ENCODE results near the gene DGKB. TPM values are rescaled to one million over a fixed set of nuclear protein-coding genes. Genes with fewer than 3 reads are reported as not detected.

The DGKB gene
- total RNA-seq, 1 experiment from 2014 or later: not detected

DNA sequence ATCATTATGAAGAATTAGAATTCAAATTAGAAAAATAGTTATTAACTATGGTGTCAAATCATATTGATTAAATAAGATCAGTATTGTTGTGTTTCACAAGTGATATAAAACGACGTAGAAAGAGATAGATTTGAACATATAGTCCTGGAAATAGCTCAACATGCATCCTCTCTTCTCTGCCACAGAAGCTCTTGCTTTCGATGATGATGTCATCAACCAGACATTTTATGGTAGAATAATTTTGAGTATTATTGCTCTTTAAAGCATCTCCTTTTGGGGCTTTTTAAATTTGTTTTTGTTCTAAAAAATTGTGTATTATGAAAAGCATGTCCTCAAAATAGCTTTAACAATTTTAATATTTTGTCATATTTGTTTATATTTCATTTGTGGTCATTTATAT, 95.0 kb downstream of the DGKB start:
- no peaks in the 10 kb centered on the region for H3K9me3 ChIP-seq (ENCODE audit: low read depth, low read length, poor library complexity, severe bottlenecking)
- H3K27ac ChIP-seq (ENCODE audit: low read depth, low read length, poor library complexity, severe bottlenecking): no peak overlapping the region
- no peak overlapping the region for H3K4me3 ChIP-seq (ENCODE audit: low read depth, low read length, poor library complexity, severe bottlenecking)
- no TSS peak for BruUV-seq (replicated peaks)
- ChIA-PET CTCF (no interaction called here), POLR2A (ENCODE audit: low non-redundant PET) (no interaction called here)
- H3K4me1 ChIP-seq (ENCODE audit: insufficient read depth, low read length, poor library complexity, severe bottlenecking): no peaks in the 10 kb centered on the region
- no peaks in the 10 kb centered on the region for H3K36me3 ChIP-seq (ENCODE audit: insufficient read depth, low read length, poor library complexity, severe bottlenecking)
- intact Hi-C loops (cut with micrococcal nuclease; ENCODE audit: unreplicated experiment): no loop called here
- H3K27me3 ChIP-seq (replicated peaks; ENCODE audit: insufficient read depth, low read depth, low read length, poor library complexity): no peaks in the 10 kb centered on the region
- DNase-seq (ENCODE audit: low spot score): no peak
- TF ChIP-seq CTCF (conservative IDR thresholded peaks at IDR 0.05; ENCODE audit: low read depth, low read length) (no peak), EZH2 (IDR thresholded peaks at IDR 0.05; ENCODE audit: borderline replicate concordance, low read depth, low read length, poor library complexity, severe bottlenecking) (no peak)

DNA sequence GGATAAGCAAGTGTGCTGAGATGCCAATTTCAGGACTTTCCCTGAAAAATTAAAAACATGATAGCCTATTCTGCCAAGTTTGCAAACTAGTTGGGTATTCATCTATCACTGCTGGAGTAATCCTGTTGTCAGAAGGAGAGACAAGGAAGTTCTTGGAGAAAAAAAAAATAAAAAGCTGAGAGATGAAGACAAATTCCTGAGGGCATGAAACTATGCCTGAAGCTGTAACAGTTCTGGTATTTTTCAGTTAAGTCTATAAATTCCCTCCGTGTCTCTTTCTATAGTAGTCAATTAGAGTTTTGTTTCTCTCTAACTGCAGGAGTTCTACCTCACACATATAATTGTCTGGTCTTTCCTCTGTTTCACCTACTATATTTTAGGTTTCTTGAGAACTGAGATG, 95.7 kb downstream of the DGKB start:
- BruUV-seq (replicated peaks): no TSS peak
- TF ChIP-seq EZH2 (IDR thresholded peaks at IDR 0.05; ENCODE audit: borderline replicate concordance, low read depth, low read length, poor library complexity, severe bottlenecking): no peak
- TF ChIP-seq CTCF (conservative IDR thresholded peaks at IDR 0.05; ENCODE audit: low read depth, low read length): no peak
- intact Hi-C loops (cut with micrococcal nuclease; ENCODE audit: unreplicated experiment): no loop called here
- Histone ChIP-seq H3K27ac (ENCODE audit: low read depth, low read length, poor library complexity, severe bottlenecking) (no peak overlapping the region), H3K4me1 (ENCODE audit: insufficient read depth, low read length, poor library complexity, severe bottlenecking) (no peaks in the 10 kb centered on the region), H3K27me3 (replicated peaks; ENCODE audit: insufficient read depth, low read depth, low read length, poor library complexity) (no peaks in the 10 kb centered on the region), H3K4me3 (ENCODE audit: low read depth, low read length, poor library complexity, severe bottlenecking) (no peak overlapping the region), H3K9me3 (ENCODE audit: low read depth, low read length, poor library complexity, severe bottlenecking) (no peaks in the 10 kb centered on the region), H3K36me3 (ENCODE audit: insufficient read depth, low read length, poor library complexity, severe bottlenecking) (no peaks in the 10 kb centered on the region)
- ChIA-PET POLR2A (ENCODE audit: low non-redundant PET) (no interaction called here), CTCF (no interaction called here)
- DNase-seq (ENCODE audit: low spot score): no peak

DNA sequence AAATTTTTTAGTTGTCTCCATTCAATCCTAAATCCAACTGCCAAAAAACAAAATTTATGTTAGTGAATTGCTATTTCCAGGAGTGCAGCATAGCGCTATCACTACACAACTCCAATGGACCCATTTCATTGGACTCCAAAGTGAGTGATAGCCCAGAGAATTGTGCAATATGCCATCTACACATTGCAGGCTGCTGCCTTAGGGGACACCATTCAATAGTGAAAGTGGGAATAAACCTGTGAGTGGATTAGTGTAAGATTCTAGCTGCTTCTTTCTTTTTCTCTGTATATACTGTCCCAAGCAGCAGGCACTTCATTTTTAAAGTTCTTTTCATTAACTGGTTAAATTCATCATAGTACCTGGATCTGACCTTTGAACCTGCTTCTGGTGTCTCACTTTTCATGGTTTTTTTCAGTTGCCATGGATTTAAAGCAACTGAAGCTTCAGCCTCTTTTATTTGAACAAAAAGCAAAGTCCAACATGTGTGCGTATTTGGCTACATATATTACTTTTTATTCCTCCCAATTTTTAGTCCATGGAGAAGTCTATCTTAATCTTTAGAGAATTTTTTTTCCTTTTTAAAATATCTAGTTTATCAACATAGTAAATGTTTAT, 97.3 kb downstream of the DGKB start:
- Histone ChIP-seq H3K27me3 (replicated peaks; ENCODE audit: insufficient read depth, low read depth, low read length, poor library complexity) (no peaks in the 10 kb centered on the region), H3K4me3 (ENCODE audit: low read depth, low read length, poor library complexity, severe bottlenecking) (no peak overlapping the region), H3K36me3 (ENCODE audit: insufficient read depth, low read length, poor library complexity, severe bottlenecking) (no peaks in the 10 kb centered on the region), H3K4me1 (ENCODE audit: insufficient read depth, low read length, poor library complexity, severe bottlenecking) (no peaks in the 10 kb centered on the region), H3K9me3 (ENCODE audit: low read depth, low read length, poor library complexity, severe bottlenecking) (no peaks in the 10 kb centered on the region), H3K27ac (ENCODE audit: low read depth, low read length, poor library complexity, severe bottlenecking) (no peak overlapping the region)
- CTCF ChIA-PET: no interaction called here
- intact Hi-C loops (cut with micrococcal nuclease; ENCODE audit: unreplicated experiment): no loop called here
- POLR2A ChIA-PET (ENCODE audit: low non-redundant PET): no interaction called here
- no TSS peak for BruUV-seq (replicated peaks)
- no peak for DNase-seq (ENCODE audit: low spot score)
- TF ChIP-seq EZH2 (IDR thresholded peaks at IDR 0.05; ENCODE audit: borderline replicate concordance, low read depth, low read length, poor library complexity, severe bottlenecking): no peak
- no peak for TF ChIP-seq CTCF (conservative IDR thresholded peaks at IDR 0.05; ENCODE audit: low read depth, low read length)
